Measurements from ENCODE around the gene BCKDK.
"Not testable (repeated sequence)": the region's sequence is repeated elsewhere in the genome, so short reads cannot be mapped to it uniquely, and the experiment has no call there.

BCKDK gene

GRCh38 chr16:31129568-31130335 is 21.6 kb downstream of the BCKDK start:
- DNase-seq = no peak

DNA sequence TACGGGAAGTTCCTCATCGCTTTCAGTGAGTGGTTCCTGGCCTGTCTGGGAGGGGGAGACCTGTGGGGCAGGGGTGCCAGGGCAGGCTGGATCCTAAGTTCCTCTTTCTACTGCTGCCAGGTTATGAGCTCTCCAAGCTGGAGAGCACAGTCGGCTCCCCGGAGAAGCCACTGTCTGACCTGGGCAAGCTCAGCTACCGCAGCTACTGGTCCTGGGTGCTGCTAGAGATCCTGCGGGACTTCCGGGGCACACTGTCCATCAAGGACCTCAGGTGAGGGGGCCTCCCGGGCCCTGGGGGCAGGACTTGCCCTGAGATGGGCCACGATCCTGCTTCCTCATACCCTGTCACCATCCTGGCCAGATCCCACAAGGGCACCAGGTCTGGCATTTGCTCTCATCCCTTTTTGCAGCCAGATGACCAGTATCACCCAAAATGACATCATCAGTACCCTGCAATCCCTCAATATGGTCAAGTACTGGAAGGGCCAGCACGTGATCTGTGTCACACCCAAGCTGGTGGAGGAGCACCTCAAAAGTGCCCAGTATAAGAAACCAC is 22.2 kb downstream of the BCKDK start:
- DNase-seq = no peak

DNA sequence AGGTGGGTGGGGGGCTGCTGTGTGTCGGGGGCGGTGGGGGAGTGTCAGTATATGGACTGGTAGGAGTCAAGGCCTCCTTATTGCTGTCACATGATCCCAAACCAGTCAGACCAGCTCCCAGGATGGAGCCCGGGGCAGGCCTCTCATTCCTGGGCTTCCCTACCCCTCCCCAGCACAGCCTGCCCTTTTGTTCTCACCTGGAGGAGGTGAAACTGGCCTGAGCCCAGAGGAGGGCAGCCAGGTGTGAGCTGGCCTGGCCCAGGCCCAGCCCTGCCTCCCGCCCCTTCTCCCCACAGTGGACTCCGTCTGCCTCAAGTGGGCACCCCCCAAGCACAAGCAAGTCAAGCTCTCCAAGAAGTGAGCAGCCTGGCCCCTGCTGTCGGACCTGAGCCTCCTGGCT is 22.7 kb downstream of the BCKDK start:
- DNase-seq = no peak

DNA sequence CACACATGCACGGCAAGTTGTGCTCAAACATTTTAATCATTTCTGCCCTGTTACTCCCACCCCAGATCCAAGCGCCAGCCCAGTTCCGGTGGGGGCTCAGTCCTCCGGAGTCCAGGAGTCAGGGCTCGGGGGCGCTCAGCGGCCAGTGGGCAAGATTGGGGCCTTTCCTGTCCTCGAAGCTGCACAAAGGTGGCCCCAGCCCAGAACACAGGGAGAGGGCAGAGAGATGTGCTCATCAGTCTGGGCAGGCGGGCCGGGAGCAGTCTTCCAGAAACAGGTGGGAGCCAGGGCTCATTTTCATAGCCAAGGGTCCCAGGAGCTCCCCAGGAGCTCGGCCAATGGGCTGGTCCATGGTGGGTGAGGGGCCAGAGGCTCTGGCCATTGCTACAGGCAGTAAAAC is 23.2 kb downstream of the BCKDK start:
- no peak for DNase-seq

DNA sequence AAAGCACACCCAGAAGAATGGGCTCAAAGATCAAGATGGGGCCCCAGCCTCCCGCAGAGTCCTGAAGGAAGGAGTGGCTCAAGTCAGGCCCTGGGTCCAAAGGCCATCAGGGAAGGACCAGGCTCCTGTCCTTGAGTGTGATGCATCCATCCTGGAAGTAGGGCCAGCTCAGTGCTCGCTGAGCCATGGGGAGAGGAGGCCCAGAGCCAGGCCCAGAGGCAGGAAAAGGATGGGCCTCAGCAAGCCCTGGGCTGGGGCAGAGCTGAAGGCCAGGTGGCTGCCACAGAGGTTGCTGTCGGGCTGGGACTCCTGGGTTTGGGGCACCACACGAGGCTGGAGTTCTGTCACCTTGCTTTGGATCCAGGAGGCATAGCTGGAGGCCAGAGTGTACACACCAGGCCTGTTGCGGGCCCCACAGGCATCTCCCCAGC is 23.7 kb downstream of the BCKDK start:
- DNase-seq = no peak

- DNase-seq = no peak
Observed at GRCh38 chr16:31132303-31132979, 24.3 kb downstream of the BCKDK start.

DNA sequence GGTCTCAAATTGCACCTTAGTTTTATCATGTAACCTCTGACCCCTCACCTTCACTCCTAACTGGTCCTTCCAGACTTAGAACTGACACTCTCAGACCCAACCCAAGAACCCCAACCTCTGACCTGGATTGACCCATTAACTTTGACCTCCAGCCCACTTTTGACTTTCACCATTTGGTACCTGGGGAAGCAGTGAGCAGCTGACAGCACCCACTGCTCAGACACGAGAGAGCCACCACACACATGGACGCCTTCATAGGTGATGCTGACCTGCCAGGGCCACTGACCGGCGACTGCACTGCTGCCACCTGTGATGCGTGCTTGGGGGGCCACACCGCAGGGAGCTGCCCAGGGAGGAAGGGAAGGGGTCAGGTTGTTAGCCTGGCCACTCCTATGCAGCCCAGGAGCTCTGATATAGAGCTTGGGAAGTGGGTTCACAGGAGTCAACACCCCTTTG is 24.9 kb downstream of the BCKDK start:
- DNase-seq = no peak

- DNase-seq = no peak
Observed at GRCh38 chr16:31134091-31134571, 25.9 kb downstream of the BCKDK start.

DNA sequence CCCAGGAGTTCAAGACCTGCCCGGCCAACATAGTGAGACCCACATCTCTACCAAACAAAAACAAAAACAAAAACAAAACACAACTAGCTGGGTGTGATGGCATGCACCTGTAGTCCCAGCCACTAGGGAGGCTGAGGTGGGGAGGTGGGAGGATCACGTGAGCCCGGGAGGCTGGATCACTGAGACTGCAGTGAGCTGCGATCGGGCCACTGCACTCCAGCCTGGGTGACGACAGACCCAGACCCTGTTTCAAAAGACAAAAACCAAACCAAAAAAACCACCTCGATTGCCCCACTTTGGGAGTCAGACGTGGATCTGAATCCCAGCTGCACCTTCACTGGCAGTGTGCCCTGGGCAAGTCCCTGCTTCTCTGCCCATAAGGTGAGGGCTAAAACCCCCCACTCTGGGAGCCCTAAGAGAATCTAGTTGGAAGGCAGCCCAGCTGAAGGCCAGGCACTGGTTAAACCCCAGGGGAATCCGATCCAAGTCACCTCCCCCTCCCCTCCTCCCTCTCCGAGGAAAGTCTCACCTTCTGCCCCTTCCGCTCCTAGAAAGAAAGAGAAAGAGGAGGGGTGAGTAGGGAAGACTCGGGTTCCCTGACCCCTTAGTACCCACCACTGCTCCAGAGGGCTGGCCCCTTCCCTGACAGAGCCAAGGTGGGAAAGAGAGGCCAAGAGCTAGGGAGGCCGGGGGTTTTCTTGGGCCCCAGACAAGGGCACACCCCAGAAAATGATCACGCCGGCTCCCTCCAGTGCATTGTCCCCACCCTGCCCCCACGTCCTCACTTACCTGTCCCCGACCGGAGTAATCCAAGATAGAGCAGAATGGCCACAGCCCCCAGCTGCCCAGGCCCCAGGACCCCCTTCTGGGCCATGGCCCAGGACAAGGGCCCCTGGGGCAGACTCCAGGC is 26.7 kb downstream of the BCKDK start:
- no peak for DNase-seq

DNA sequence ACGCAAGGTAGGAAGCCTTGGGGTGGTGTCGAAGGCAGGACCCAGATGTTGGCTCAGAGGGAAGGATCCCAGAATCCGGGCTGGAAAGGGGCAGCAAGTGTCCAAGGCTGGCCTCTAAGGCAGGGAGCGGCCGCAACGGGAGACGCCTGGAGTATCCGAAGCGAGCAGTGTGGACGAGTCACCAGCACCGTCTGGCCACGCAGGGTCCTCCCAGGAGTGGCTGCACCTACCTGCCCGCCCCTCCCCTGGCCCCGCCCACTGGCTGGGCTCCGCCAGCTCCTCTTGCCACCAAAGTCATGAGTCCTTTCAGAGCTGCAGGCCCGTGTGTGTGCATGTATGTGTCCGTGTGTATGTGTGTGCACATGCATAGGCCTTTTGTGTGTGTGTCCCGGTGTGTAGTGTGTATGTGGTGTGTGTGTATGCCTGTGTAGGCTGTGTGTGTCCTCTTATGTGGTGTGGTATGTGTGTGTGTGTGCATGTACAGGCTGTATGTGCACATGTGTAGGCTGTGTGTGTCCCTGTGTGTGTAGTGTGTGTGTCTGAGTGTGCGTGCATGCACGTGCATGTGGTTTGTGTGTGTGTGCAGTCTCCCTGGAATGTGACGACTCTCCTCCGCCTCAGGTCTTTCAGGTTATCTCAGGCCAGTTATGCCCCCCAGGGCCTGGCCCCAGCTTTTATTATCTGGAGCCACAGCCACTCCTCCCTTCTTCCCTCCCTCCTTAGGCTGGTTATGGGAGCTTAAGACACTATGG is 27.5 kb downstream of the BCKDK start, which contains the start of gene PRSS8:
TSS of gene PRSS8 (minus strand) at position 193 of the 752 bp plus-strand sequence. CDS start 229 bp downstream, outside the sequence.
- no peak for DNase-seq

DNA sequence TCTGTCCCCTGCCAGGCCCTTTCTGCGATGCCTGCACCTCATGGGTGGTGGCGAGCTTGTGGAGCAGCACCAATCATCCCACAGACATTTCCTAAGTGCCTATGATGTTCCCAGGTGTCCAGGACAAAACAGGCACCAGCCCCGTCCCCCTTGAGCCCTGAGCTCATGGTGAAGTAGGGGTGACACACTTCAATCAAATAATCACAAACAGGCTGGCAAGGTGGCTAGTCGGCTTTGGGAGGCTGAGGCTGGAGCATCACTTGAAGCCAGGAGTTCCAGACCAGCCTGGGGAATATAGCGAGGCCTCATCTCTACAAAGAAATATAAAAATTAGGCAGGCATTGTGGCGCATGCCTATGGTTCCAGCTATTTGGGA is 28.1 kb downstream of the BCKDK start:
- DNase-seq = no peak

DNA sequence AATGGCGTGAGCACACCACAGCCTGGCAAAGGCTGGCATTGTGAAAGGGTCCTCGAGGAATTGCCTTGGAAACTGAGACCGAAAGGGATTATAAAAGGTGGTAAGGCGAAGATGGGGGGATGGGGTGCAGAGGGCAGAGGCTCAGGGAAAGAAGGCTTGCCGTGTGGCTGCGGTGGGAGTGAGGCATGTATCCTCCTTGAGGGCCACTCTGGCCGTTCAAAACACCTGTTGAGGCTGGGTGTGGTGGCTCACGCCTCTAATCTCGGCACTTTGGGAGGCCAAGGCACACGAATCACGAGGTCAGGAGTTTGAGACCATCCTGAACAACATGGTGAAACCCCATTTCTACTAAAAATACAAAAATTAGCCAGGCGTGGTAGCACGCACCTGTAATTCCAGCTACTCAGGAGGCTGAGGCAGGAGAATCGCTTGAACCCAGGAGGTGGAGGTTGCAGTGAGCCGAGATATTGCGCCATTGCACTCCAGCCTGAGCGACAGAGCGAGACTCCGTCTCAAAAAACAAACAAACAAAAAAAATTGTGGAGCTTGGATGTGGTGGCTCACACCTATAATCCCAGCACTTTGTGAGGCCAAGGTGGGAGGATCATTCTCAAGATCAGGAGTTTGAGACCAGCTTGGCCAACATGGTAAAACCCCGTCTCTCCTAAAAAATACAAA is 28.8 kb downstream of the BCKDK start:
- not testable (repeated sequence) for DNase-seq

DNA sequence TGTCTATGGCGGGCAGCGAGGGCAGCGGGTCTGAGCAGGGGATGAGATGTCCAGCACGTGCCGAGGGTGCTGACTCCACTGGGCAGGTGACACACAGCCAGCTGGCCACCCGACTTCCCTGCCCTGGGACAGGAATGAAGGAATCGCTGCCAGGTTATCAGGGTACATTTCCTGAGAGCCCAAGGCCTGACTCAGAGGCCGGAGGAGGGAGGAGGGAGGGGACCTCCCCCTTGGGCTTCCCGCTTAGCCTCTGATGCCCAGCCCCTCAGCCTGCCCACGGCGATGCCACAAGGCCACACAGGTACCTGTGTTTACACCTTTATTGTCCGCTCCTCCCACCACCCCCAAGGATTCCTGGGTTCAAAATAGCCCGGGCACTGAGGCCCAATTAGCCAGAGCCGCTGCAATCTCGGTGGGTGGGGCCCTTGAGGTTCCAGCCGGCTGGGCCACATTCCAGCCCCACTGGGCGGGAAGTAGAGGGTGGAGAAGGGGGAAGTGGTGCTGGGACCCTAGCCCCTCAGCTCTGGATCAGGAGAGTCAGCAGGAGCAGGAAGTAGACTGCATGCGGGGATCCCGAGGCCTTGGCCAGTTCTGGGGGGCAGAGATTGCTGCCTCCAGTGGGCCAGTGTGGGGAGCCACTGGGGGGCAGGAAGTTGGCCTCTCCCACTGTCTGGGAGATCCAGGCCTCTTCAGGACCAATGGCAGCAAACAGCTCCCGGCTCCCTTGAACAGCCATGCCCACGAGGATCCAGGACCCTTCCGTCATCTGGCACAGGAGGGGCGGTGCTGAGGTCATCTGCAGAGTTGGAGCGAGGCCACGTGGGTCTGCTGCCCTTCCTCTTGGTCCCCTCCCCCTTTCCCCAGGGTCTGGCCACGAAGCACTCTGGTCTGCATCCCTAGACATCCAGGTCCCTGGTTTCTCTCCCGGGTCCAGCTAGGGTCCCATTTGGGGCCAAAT is 30.7 kb downstream of the BCKDK start:
- no peak for DNase-seq

DNA sequence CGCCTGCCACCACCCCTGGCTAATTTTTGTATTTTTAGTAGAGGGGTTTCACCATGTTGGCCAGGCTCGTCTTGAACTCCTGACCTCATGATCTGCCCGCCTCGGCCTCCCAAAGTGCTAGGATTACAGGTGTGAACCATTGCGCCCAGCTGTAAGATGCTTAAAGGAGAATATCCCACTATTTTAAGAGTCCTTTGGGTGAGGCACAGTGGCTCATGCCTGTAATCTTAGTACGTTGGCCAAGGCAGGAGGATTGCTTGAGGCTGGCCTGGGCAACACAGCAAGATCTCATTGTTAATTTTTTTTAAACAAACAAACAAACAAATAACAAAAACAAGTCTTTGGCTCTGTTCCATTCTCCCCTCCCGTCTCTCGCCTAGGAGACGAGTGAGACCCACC is 32.9 kb downstream of the BCKDK start:
- DNase-seq = not testable (repeated sequence)

GRCh38 chr16:31141489-31142108 is 33.4 kb downstream of the BCKDK start:
- DNase-seq = no peak

DNA sequence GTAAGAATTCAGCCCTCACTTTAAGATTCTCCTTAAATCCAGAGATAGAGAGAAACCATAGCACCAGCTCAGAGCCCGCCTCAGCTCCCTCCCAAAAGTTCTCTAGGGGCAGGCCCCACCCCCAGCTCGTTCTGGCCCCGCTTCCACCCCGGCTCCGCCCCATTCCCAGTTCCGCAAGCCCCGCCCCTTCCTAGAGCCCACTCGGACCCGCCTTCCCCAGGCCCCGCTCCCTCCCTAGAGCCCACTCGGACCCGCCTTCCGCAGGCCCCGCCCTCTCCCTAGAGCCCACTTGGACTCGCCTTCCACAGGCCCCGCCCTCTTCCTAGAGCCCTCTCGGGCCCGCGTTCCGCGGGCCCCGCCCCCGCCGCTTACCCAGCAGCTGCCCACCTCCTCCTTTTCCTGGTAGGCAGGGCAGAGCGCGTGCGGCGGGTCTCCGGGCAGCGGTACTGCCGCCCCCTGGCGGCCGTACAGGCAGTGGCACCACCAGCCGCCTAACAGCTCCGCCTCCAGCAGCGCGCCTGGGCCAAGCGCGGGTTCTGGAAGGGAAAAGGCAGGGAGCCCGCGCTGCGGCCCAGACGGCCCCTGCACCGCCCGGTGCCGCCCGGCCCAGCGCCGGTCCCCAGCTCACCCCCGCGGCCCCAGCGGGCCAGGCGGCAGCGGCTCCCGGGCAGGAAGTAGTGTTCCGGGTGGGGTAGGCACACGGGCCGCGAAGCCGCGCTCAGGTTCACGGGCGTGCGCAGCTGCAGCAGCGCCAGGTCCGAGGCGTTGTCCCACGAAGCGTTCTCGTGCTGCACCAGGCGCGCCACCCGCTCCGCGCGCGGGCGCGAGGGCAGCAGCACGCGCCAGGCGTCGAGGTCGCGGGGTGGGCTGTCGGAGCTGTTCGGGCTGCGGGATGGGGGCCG is 34.2 kb downstream of the BCKDK start:
- DNase-seq = peak; percentile 98

DNA sequence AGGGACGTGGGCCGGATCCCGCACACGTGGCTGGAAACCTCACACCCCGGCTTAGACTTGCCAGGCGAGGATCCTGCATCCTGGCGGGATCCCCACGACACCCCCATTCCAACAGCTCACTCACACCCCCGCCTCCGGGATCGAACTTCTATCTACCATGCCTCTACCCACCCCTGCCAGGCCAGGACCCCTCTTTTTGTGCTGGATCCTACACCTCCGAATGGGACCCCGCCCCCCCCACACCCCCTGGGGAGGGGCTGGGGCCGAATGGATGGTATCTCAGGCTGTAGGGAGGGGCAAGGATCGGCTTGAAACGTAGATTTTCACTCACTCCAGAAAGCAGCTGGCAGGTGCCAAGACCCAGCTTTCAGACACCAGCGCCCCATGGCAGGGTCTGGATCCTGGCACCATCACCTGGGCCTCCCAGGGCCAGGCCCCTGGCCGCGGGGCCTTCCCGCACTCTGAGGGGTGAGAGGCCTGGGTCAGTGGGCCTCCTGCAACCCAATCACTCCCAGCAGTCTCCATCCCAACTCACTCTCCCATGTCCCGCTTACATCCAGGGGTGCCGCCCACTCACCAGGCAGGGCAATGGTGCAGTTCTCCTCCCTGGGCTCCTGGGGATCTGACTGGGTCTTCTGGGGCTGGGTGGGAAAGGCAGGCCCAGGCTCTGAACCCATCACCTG is 35.0 kb downstream of the BCKDK start:
- no peak for DNase-seq

GRCh38 chr16:31143694-31144148 is 35.5 kb downstream of the BCKDK start:
- DNase-seq = no peak
